Thymus (tissue), 11 donors: Measurements from ENCODE around the gene MTG1. TPM values are rescaled to one million over a fixed set of nuclear protein-coding genes. Genes with fewer than 3 reads are reported as not detected.

ENCODE experiments used
- DNase-seq, 9 donors: peaks; one replicate each; pipeline ENCODE4 v3.0.0-alpha.2; 2013; ENCODE audit warnings: low spot score in 9 of 9, low read depth in 6 of 9, missing footprints in 1 of 9
- H3K27ac ChIP-seq, 2 donors: one replicate each; pipeline ENCODE4 v1.5.1; 2013; ENCODE audit warnings: control low read depth in 1 of 2, low read depth in 1 of 2, low read length in 1 of 2, mild to moderate bottlenecking in 1 of 2, moderate library complexity in 1 of 2
- H3K27me3 ChIP-seq, 2 donors: one replicate each; pipeline ENCODE4 v1.5.1; 2013; ENCODE audit warnings: low read length in 1 of 2; ENCODE audit not compliant: control insufficient read depth in 2 of 2, insufficient read depth in 1 of 2
- H3K36me3 ChIP-seq, 2 donors: one replicate each; pipeline ENCODE4 v1.5.1; 2013; ENCODE audit warnings: low read length in 1 of 2, mild to moderate bottlenecking in 1 of 2, moderate library complexity in 1 of 2; ENCODE audit not compliant: control insufficient read depth in 2 of 2, insufficient read depth in 2 of 2
- H3K4me1 ChIP-seq, 2 donors: one replicate each; pipeline ENCODE4 v1.5.1; 2013; ENCODE audit warnings: low read length in 2 of 2; ENCODE audit not compliant: control insufficient read depth in 2 of 2, insufficient read depth in 2 of 2
- H3K4me3 ChIP-seq, 2 donors: one replicate each; pipeline ENCODE4 v1.5.1; 2013; ENCODE audit warnings: low read length in 2 of 2, control low read depth in 1 of 2, mild to moderate bottlenecking in 1 of 2
- H3K9me3 ChIP-seq, 2 donors: one replicate each; pipeline ENCODE4 v1.5.1; 2013; ENCODE audit warnings: low read length in 1 of 2, mild to moderate bottlenecking in 1 of 2; ENCODE audit not compliant: control insufficient read depth in 2 of 2, insufficient read depth in 1 of 2
- WGBS: extraction: QIAGEN DNeasy Blood & Tissue Kit; methylation state at CpG from one replicate; pipeline ENCODE4 v1.1.7; 2013; 5-methylcytosine and 5-hydroxymethylcytosine counted together
- polyA plus RNA-seq: library from polyadenylated mRNA; stranded (reverse); fragments of 200-250 nt; gene quantifications from one replicate; pipeline ENCODE4 v1.2.3, GENCODE V29; 2013
- total RNA-seq: library from RNA; stranded (reverse); fragments of 120-200 nt; gene quantifications from one replicate; pipeline ENCODE4 v1.2.4, GENCODE V29; 2013
- donor health status: healthy.

The MTG1 gene
- total and polyA plus RNA-seq, 2 donors, result 22.7 to 59.4 TPM

- no peaks in the 10 kb centered on the region for H3K36me3 ChIP-seq
- no peak overlapping the region for H3K4me3 ChIP-seq
- H3K27ac ChIP-seq, result no peak overlapping the region
- H3K9me3 ChIP-seq, result peaks cover 0 to 5% of the 10 kb centered on the region in 2 donors
- H3K4me1 ChIP-seq, result no peaks in the 10 kb centered on the region
- peaks cover 0 to 4% of the 10 kb centered on the region in 2 donors for H3K27me3 ChIP-seq
- WGBS, result 95% methylated on average over 7 of the region's 7 CpGs
- no peak for DNase-seq
Observed at GRCh38 chr10:133461027-133461426, 67.1 kb downstream of the MTG1 start.

- no peaks in the 10 kb centered on the region for H3K36me3 ChIP-seq
- no peak overlapping the region for H3K4me3 ChIP-seq
- no peak for DNase-seq
- H3K27me3 ChIP-seq, result peaks cover 0 to 4% of the 10 kb centered on the region in 2 donors
- 86% methylated on average over 8 of the region's 8 CpGs for WGBS
- H3K9me3 ChIP-seq, result peaks cover 0 to 4% of the 10 kb centered on the region in 2 donors
- H3K27ac ChIP-seq, result no peak overlapping the region
- no peaks in the 10 kb centered on the region for H3K4me1 ChIP-seq
Observed at GRCh38 chr10:133461841-133462240, 67.9 kb downstream of the MTG1 start.

GRCh38 chr10:133462512-133463305, 68.8 kb downstream of the MTG1 start:
- no peak overlapping the region for H3K4me3 ChIP-seq
- peaks cover 0 to 4% of the 10 kb centered on the region in 2 donors for H3K27me3 ChIP-seq
- peaks cover 0 to 2% of the 10 kb centered on the region in 2 donors for H3K9me3 ChIP-seq
- 95% methylated on average over 10 of the region's 10 CpGs for WGBS
- no peaks in the 10 kb centered on the region for H3K4me1 ChIP-seq
- DNase-seq, result no peak
- no peaks in the 10 kb centered on the region for H3K36me3 ChIP-seq
- no peak overlapping the region for H3K27ac ChIP-seq

- WGBS, result 99% methylated on average over 12 of the region's 12 CpGs
- no peak for DNase-seq
Observed at GRCh38 chr10:133464582-133465031, 70.7 kb downstream of the MTG1 start.

GRCh38 chr10:133465191-133465949, 71.4 kb downstream of the MTG1 start:
- Histone ChIP-seq H3K9me3 (no peaks in the 10 kb centered on the region), H3K36me3 (no peaks in the 10 kb centered on the region), H3K4me3 (no peak overlapping the region), H3K27ac (no peak overlapping the region), H3K4me1 (no peaks in the 10 kb centered on the region), H3K27me3 (peaks cover 0 to 4% of the 10 kb centered on the region in 2 donors)
- 57% methylated on average over 55 of the region's 55 CpGs for WGBS
- DNase-seq, result no peak

More at GRCh38 chr10:133464582-133465031, 70.7 kb downstream of the MTG1 start:
- no peaks in the 10 kb centered on the region for H3K36me3 ChIP-seq
- H3K4me3 ChIP-seq, result no peak overlapping the region
- H3K27ac ChIP-seq, result no peak overlapping the region
- peaks cover 0 to 4% of the 10 kb centered on the region in 2 donors for H3K27me3 ChIP-seq
- H3K4me1 ChIP-seq, result no peaks in the 10 kb centered on the region
- H3K9me3 ChIP-seq, result no peaks in the 10 kb centered on the region

GRCh38 chr10:133465950-133466474, 72.1 kb downstream of the MTG1 start:
- Histone ChIP-seq H3K4me1 (no peaks in the 10 kb centered on the region), H3K27ac (no peak overlapping the region), H3K27me3 (peaks cover 0 to 4% of the 10 kb centered on the region in 2 donors), H3K4me3 (no peak overlapping the region), H3K36me3 (no peaks in the 10 kb centered on the region), H3K9me3 (no peaks in the 10 kb centered on the region)
- 94% methylated on average over 7 of the region's 7 CpGs for WGBS
- no peak for DNase-seq

GRCh38 chr10:133466683-133467275, 72.8 kb downstream of the MTG1 start:
- 94% methylated on average over 7 of the region's 7 CpGs for WGBS
- H3K27ac ChIP-seq, result no peak overlapping the region
- no peak for DNase-seq
- no peaks in the 10 kb centered on the region for H3K4me1 ChIP-seq
- peaks cover 0 to 4% of the 10 kb centered on the region in 2 donors for H3K27me3 ChIP-seq
- H3K36me3 ChIP-seq, result no peaks in the 10 kb centered on the region
- H3K9me3 ChIP-seq, result no peaks in the 10 kb centered on the region
- H3K4me3 ChIP-seq, result no peak overlapping the region

- H3K4me1 ChIP-seq, result no peaks in the 10 kb centered on the region
- no peaks in the 10 kb centered on the region for H3K36me3 ChIP-seq
- H3K27me3 ChIP-seq, result peaks cover 0 to 4% of the 10 kb centered on the region in 2 donors
- H3K4me3 ChIP-seq, result no peak overlapping the region
- H3K9me3 ChIP-seq, result no peaks in the 10 kb centered on the region
- no peak overlapping the region for H3K27ac ChIP-seq
- WGBS, result 96% methylated on average over 17 of the region's 17 CpGs
- DNase-seq, result no peak
Observed at GRCh38 chr10:133467286-133467911, 73.4 kb downstream of the MTG1 start.
